Lower leg skin (tissue), 4 donors: ENCODE data around the gene DOCK10. TPM values are rescaled to one million over a fixed set of nuclear protein-coding genes. Genes with fewer than 3 reads are reported as not detected.

ENCODE experiments used
- DNase-seq, 2 donors: peaks; one replicate each; pipeline ENCODE4 v3.0.0-alpha.2; 2019; ENCODE audit warnings: low spot score in 2 of 2
- H3K4me3 ChIP-seq: fragments of 200-600 bp; sonication (generic); 2 replicates; pipeline ENCODE4 v1.5.1; 2017; ENCODE audit warnings: mild to moderate bottlenecking, low read depth; ENCODE audit not compliant: poor library complexity, severe bottlenecking
- POLR2A ChIP-seq, 2 donors: fragments of 450-650 bp; IDR thresholded peaks; one replicate each; pipeline ENCODE4 v1.6.1; 2016 to 2017; ENCODE audit warnings: antibody characterized with exemption in 2 of 2, mild to moderate bottlenecking in 1 of 2, moderate library complexity in 1 of 2
- WGBS, 2 donors: methylation state at CpG; one replicate each; pipeline ENCODE4 v1.1.5; 2018; 5-methylcytosine and 5-hydroxymethylcytosine counted together
- intact Hi-C: fragments of 100-400 bp; cut with DNase I; formaldehyde crosslinking; loops from one replicate; pipeline ENCODE4 v1.15.0; 2023; ENCODE audit warnings: low total_unique reads
- total RNA-seq, 4 donors: library from RNA; depleted of rRNA; stranded (reverse); fragments of >200 nt; gene quantifications; one replicate each; pipeline ENCODE4 v1.1.0, GENCODE V29; 2016
- TF ChIP-seq, protein P1 (sequence below), 3 donors: fragments of 450-650 bp; IDR thresholded peaks; one replicate each; pipeline ENCODE4 v1.5.1; 2016; ENCODE audit warnings: antibody characterized with exemption in 3 of 3, mild to moderate bottlenecking in 3 of 3, moderate library complexity in 2 of 3

DOCK10 gene
- 10 to 100 TPM in 3 of 4 donors, 1 to 10 TPM in 1; 6.2 to 16.5 (median 14.0) TPM for total RNA-seq

DNA sequence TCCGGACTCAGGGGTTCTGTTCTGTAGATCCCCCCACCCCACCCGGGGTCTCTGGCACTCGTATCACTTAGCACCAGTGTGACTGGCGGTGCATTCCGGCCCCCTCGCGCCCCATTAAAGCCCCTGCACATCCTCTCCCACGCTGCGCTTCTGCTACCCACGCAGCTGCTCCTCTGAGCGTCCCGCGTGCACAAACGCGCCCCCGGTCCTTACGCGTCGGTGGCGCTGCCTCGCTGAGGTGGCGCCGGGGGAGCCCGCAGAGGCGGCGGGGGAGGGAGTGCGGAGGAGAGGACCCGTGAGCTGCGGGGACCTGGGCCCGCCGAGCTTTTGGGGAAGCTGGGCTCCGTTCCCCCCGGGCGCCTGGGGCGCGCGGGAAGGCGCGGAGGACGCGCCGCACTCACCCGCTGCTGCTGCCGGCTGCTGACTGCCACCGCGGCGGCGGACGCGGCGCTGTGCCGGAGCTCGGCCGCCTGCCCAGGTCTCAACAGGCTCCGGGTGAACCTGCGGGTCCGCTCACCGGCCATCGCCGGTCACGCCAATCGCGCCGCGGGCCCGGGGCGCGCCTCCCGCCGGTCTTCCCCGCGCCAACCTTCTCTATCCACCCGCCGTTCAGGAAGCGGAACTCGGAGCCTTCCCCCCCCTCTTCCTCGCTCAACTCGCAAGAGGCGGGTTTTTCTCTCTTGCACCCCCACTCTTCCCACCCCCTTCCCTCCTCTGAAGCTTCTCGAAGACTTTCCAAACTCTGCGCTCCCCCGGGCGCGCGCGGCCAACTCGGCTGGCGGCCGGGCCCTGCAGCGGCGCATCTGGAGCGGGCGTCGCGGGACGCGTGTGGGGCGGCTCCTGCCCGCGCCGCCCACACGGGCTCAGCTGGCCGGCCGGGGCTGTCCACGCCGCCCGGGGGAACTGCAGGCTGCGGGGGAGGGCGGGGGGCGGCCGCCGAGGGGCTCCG is at the start of gene DOCK10:
Gene DOCK10, minus strand, starts transcription at position 618 of the 949 bp plus-strand sequence. Its CDS starts 94 bp downstream, at position 524.
- peak within 1 kb of the TSS; percentile 35 for H3K4me3 ChIP-seq
- TF ChIP-seq, protein P1, sequence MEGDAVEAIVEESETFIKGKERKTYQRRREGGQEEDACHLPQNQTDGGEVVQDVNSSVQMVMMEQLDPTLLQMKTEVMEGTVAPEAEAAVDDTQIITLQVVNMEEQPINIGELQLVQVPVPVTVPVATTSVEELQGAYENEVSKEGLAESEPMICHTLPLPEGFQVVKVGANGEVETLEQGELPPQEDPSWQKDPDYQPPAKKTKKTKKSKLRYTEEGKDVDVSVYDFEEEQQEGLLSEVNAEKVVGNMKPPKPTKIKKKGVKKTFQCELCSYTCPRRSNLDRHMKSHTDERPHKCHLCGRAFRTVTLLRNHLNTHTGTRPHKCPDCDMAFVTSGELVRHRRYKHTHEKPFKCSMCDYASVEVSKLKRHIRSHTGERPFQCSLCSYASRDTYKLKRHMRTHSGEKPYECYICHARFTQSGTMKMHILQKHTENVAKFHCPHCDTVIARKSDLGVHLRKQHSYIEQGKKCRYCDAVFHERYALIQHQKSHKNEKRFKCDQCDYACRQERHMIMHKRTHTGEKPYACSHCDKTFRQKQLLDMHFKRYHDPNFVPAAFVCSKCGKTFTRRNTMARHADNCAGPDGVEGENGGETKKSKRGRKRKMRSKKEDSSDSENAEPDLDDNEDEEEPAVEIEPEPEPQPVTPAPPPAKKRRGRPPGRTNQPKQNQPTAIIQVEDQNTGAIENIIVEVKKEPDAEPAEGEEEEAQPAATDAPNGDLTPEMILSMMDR (IDR thresholded peaks at IDR 0.05), result no peak
- TF ChIP-seq POLR2A (IDR thresholded peaks at IDR 0.05), result no peak
- no peak for DNase-seq
- 1% methylated on average over 78 to 82 of the region's 113 CpGs for WGBS, 2 donors
- intact Hi-C loops, result no loop called here

DNA sequence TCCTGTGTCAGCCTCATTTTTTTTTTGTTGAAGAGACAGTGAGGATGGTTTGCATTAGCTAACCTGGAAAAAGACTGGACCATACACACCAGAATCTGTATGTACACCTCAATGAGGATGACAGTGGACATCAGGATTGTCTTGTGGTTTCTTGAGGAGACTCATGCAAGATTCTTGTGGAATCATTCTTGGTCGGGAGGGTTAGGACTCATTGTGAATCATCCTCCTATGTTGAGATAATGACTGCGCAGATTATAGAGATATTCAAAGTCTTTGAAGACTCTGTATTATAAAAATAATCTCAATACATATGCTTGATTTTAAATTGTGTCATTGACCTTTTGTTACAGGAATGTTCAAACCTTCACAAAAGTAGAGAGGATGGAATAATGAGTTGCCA is 49.1 kb upstream of the DOCK10 start:
- no peak for TF ChIP-seq POLR2A (IDR thresholded peaks at IDR 0.05)
- TF ChIP-seq, protein P1 (IDR thresholded peaks at IDR 0.05), result no peak
- WGBS, 2 donors, result 89 to 94% methylated on average over 2 of the region's 2 CpGs
- H3K4me3 ChIP-seq, result no peak overlapping the region
- no peak for DNase-seq
- intact Hi-C loops, result no loop called here

DNA sequence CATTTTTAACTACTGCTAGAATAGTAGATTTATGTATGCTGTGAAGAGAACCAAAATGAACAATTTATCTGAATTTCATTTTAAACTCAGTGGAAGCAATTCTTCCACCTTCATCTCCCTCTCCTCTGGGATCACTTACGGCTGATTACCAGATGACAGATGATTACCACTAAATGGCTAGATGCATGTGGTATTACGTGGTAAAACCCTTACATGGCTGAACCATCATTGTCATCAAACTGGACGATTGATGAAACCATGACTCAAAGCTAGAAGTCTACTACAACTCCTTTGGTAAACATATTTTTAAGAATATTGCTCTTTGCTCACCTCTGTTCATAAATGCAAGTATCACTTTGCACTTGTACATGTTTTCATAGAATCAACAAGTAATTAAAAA is 48.5 kb upstream of the DOCK10 start:
- H3K4me3 ChIP-seq, result no peak overlapping the region
- 78 to 80% methylated on average over 3 of the region's 3 CpGs for WGBS, 2 donors
- TF ChIP-seq, protein P1 (IDR thresholded peaks at IDR 0.05), result no peak
- no peak for TF ChIP-seq POLR2A (IDR thresholded peaks at IDR 0.05)
- intact Hi-C loops, result no loop called here
- DNase-seq, result no peak

DNA sequence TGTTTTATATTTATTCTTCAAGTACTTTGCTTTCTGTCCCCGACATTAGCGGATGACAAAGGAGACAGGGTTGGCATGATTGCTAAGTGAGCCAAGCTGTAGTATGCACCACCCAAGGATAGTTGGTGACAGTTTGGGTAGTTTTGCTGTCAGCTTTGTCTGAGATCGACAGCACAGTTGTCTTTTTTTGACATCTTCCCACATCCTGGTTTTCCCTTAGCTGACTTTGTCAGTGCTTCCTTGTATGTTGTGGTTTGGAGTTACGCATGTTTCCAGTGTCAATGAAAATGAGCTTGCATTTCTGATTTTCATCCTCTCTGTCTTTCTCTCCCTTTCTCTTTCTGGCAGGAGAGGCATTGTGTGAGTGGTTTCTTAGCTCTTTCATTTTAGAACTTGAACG is 44.6 kb upstream of the DOCK10 start:
- no peak for TF ChIP-seq POLR2A (IDR thresholded peaks at IDR 0.05)
- TF ChIP-seq, protein P1 (IDR thresholded peaks at IDR 0.05), result no peak
- 81 to 92% methylated on average over 5 of the region's 5 CpGs for WGBS, 2 donors
- DNase-seq, result no peak
- intact Hi-C loops, result no loop called here
- H3K4me3 ChIP-seq, result no peak overlapping the region

DNA sequence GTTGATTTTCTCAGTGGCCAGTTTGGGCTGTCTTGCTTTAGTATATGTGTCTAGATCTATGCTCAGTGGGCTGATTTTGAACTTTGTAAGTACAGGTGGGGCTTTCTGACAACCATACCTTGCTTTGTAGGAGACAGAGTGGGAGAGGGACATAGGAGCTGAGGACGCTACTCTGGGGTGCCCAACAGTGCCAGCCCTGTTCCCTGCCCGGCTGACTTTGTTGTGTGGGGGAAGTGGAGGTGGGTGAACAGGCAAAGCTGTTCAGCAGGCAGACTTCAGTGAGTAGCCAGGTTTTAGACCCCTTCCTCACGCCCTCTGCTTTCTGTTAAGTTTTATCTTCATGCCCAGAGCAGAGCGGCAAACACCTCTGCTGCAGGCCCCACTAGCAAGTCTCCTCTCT is 44.2 kb upstream of the DOCK10 start:
- 84 to 94% methylated on average over 4 of the region's 4 CpGs for WGBS, 2 donors
- DNase-seq, result no peak
- H3K4me3 ChIP-seq, result no peak overlapping the region
- intact Hi-C loops, result no loop called here
- no peak for TF ChIP-seq POLR2A (IDR thresholded peaks at IDR 0.05)
- TF ChIP-seq, protein P1 (IDR thresholded peaks at IDR 0.05), result no peak
